ENCODE results near the gene LRRC15. TPM values are rescaled to one million over a fixed set of nuclear protein-coding genes. Genes with fewer than 3 reads are reported as not detected.

LRRC15 gene
- total RNA-seq, 1 donor = 0.43 TPM

DNA sequence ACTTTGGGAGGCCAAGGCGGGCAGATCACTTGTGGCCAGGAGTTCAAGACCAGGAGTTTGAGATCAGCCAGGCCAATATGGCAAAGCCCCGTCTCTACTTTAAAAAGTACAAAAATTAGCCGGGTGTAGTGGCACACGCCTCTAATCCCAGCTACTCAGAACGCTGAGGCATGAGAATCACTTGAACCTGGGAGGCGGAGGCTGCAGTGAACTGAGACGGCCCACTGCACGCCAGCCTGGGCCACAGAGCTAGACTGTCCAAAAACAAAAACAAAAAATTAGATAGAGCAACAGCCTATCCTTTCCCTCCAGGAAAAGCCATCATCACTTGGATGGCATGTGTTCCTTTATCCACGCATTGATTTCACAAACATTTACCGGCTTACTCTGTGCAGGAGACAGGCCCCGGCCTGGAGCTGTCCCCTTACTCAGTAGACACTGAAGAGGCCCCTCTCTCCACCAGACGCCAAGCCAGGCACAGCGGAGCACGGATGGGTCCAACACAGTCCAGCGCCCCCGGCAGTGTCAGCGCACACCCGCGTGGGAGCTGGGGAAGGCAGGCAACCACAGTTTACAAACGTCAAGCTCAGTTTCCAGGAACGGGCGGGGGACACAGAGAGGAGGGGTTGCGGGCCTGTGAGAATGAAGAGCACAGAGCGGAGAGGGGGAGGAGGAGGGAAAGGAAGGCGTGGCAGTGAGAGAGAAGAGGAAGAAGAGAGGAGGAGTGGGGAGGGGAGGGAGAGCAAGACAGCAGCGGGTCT, 26.4 kb upstream of the LRRC15 start:
- peak; percentile 92 for DNase-seq (ENCODE audit: low read depth)
- TF ChIP-seq, protein P1, sequence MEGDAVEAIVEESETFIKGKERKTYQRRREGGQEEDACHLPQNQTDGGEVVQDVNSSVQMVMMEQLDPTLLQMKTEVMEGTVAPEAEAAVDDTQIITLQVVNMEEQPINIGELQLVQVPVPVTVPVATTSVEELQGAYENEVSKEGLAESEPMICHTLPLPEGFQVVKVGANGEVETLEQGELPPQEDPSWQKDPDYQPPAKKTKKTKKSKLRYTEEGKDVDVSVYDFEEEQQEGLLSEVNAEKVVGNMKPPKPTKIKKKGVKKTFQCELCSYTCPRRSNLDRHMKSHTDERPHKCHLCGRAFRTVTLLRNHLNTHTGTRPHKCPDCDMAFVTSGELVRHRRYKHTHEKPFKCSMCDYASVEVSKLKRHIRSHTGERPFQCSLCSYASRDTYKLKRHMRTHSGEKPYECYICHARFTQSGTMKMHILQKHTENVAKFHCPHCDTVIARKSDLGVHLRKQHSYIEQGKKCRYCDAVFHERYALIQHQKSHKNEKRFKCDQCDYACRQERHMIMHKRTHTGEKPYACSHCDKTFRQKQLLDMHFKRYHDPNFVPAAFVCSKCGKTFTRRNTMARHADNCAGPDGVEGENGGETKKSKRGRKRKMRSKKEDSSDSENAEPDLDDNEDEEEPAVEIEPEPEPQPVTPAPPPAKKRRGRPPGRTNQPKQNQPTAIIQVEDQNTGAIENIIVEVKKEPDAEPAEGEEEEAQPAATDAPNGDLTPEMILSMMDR (IDR thresholded peaks at IDR 0.05; ENCODE audit: insufficient read depth, low read depth, low read length) = no peak

GRCh38 chr3:194395212-194395611, 25.7 kb upstream of the LRRC15 start:
- DNase-seq (ENCODE audit: low read depth) = peak; percentile 76
- H3K4me3 ChIP-seq (ENCODE audit: low read depth, low read length) = no peak overlapping the region
- TF ChIP-seq, protein P1 (IDR thresholded peaks at IDR 0.05; ENCODE audit: insufficient read depth, low read depth, low read length) = no peak

More for the DNA sequence above, 26.4 kb upstream of the LRRC15 start:
- peak overlapping the region; percentile 16 for H3K4me3 ChIP-seq (ENCODE audit: low read depth, low read length)

- H3K4me3 ChIP-seq (ENCODE audit: low read depth, low read length) = no peak overlapping the region
- TF ChIP-seq, protein P1 (IDR thresholded peaks at IDR 0.05; ENCODE audit: insufficient read depth, low read depth, low read length) = no peak
Measured at GRCh38 chr3:194392576-194392975, 23.0 kb upstream of the LRRC15 start.

DNA sequence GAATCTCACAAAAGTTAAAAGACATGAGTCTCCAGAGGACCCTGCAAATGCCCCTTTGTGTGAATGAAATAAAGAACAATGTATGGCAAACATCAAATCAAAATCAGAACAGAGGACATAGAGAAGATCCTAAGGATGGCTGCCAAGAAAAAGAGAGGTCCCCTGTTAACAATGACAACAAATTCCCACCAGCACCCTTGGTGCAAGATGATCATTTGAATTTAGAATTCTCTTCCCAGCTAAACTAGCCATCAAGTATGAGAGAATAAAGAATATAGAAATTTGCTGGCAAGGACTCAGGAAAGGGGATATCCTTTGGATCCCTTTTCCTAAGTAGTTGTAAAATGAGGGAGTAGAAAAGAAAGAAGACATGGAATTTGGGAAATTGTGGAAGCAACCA, 21.3 kb upstream of the LRRC15 start:
- TF ChIP-seq, protein P1 (IDR thresholded peaks at IDR 0.05; ENCODE audit: insufficient read depth, low read depth, low read length) = no peak
- no peak overlapping the region for H3K4me3 ChIP-seq (ENCODE audit: low read depth, low read length)
- no peak for DNase-seq (ENCODE audit: low read depth)

More at GRCh38 chr3:194392576-194392975, 23.0 kb upstream of the LRRC15 start:
- DNase-seq (ENCODE audit: low read depth) = no peak

GRCh38 chr3:194389269-194389668, 19.7 kb upstream of the LRRC15 start:
- no peak overlapping the region for H3K4me3 ChIP-seq (ENCODE audit: low read depth, low read length)
- no peak for DNase-seq (ENCODE audit: low read depth)
- TF ChIP-seq, protein P1 (IDR thresholded peaks at IDR 0.05; ENCODE audit: insufficient read depth, low read depth, low read length) = no peak

DNA sequence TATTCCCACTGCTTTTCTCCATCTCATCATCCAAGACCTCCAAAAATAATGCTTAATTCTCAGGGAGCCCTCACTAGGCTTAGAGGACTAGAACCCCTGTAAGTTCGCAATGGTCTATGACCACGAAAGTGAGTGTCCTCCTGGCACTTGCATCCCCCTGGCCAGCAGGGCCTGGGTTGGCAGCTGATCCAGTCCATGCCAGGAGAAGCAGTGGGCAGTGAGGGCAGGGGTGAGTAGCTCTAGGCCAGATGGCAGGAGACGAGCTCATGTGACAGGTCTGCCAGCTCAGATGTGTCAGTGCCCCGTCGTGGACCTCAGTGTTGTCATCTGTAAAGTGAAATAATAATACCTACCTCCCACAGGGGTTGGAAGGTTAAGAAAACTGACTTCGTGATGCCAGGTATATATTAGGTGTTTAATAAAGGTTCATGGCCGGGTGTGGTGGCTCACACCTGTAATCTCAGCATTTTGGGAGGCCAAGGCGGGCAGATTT, 18.4 kb upstream of the LRRC15 start:
- H3K4me3 ChIP-seq (ENCODE audit: low read depth, low read length) = no peak overlapping the region
- TF ChIP-seq, protein P1 (IDR thresholded peaks at IDR 0.05; ENCODE audit: insufficient read depth, low read depth, low read length) = no peak

More for the DNA sequence above, 18.4 kb upstream of the LRRC15 start:
- no peak for DNase-seq (ENCODE audit: low read depth)
